HCT116 (cell line): ENCODE data around the gene CALHM4. TPM values are rescaled to one million over a fixed set of nuclear protein-coding genes. Genes with fewer than 3 reads are reported as not detected.

Experiments used
- ATAC-seq: fragments of 200-7000 bp; cut with Tn5 transposase; 2 replicates; pipeline ENCODE4 v1.9.1; 2020; ENCODE audit warnings: mild to moderate bottlenecking, moderate library complexity
- BruUV-seq: library from RNA; stranded (reverse); fragments of 400-500 nt; replicated peaks from 2 replicates; lab custom pipeline; 2021; lab: Mats Ljungman, UMichigan
- CTCF ChIA-PET: fragments of 300-600 bp; sonication (Branson Sonifier 250); formaldehyde crosslinking; loops from one replicate; lab custom pipeline; 2021; ENCODE audit warnings: antibody characterized with exemption; lab: Charles Lee
- POLR2A ChIA-PET: fragments of 300-600, 350-600 bp; sonication (Branson Sonifier 250); formaldehyde crosslinking; loops from one replicate; lab custom pipeline; 2021; ENCODE audit warnings: antibody characterized with exemption; lab: Charles Lee
- RAD21 ChIA-PET, 2 experiments: fragments of 300-600 bp; sonication (Branson Sonifier 250); formaldehyde crosslinking; loops; one replicate each; lab custom pipeline; 2023; ENCODE audit warnings: low total read pairs in 2 of 2; ENCODE audit not compliant: uncharacterized antibody in 2 of 2, unreplicated experiment in 2 of 2, low non-redundant PET in 1 of 2; lab: Charles Lee
- DNase-seq: peaks from one replicate; pipeline ENCODE4 v3.0.0-alpha.2; 2010; ENCODE audit warnings: low read depth, low spot score
- H2AFZ ChIP-seq: fragments of 200-600 bp; shearing (Covaris generic), sonication (generic); 2 replicates; pipeline ENCODE4 v1.6.1; 2017; ENCODE audit warnings: low read depth, mixed run types, mixed read lengths, antibody characterized with exemption, low read length; ENCODE audit not compliant: poor library complexity, severe bottlenecking
- H3K27ac ChIP-seq: 2 replicates; pipeline ENCODE4 v1.5.1; 2012; ENCODE audit warnings: low read depth, low read length
- H3K27me3 ChIP-seq: fragments of 200-600 bp; sonication (generic); 2 replicates; pipeline ENCODE4 v1.6.1; 2016; ENCODE audit warnings: mixed run types, low read length, mixed read lengths; ENCODE audit not compliant: insufficient read depth
- H3K36me3 ChIP-seq, 2 experiments: fragments of 200-500 bp in 1 of 2; fragments of 200-600 bp in 1 of 2; sonication (Bioruptor generic) in 1 of 2; sonication (generic) in 1 of 2; 2 replicates each; pipeline versions ENCODE4 v1.5.1 to v1.6.1; 2014 to 2016; ENCODE audit warnings: low read length in 2 of 2, inconsistent platforms in 1 of 2, mixed read lengths in 1 of 2, mixed run types in 1 of 2; ENCODE audit not compliant: insufficient read depth in 2 of 2, control insufficient read depth in 1 of 2
- H3K4me1 ChIP-seq, 2 experiments: fragments of 200-600 bp in 1 of 2; sonication (generic) in 1 of 2; 2 replicates each; pipeline versions ENCODE4 v1.5.1 to v1.6.1; 2012 to 2017; ENCODE audit warnings: low read length in 2 of 2, inconsistent platforms in 1 of 2, mild to moderate bottlenecking in 1 of 2, mixed read lengths in 1 of 2, mixed run types in 1 of 2, moderate library complexity in 1 of 2; ENCODE audit not compliant: insufficient read depth in 2 of 2, control insufficient read depth in 1 of 2
- H3K4me2 ChIP-seq: fragments of 200-600 bp; sonication (generic); 2 replicates; pipeline ENCODE4 v1.6.1; 2017; ENCODE audit warnings: mixed run types, low read length, mixed read lengths
- H3K4me3 ChIP-seq, 2 experiments: fragments of 200-600 bp in 1 of 2; sonication (generic) in 1 of 2; replicated peaks in 1 of 2; 2 replicates each; pipeline ENCODE4 v1.5.1; 2011 to 2016; ENCODE audit warnings: low read length in 2 of 2, control low read depth in 1 of 2, low read depth in 1 of 2, mild to moderate bottlenecking in 1 of 2, mixed read lengths in 1 of 2, mixed run types in 1 of 2
- H3K79me2 ChIP-seq: fragments of 200-600 bp; sonication (generic); 2 replicates; pipeline ENCODE4 v1.6.1; 2017; ENCODE audit warnings: mild to moderate bottlenecking, mixed run types, low read length, moderate library complexity, mixed read lengths; ENCODE audit not compliant: insufficient read depth
- H3K9ac ChIP-seq: fragments of 200-600 bp; sonication (generic); 2 replicates; pipeline ENCODE4 v1.6.1; 2016; ENCODE audit warnings: low read length, mixed read lengths
- H3K9me2 ChIP-seq: fragments of 200-600 bp; sonication (generic), shearing (Covaris generic); 2 replicates; pipeline ENCODE4 v1.6.1; 2017; ENCODE audit warnings: mixed run types, mild to moderate bottlenecking, moderate library complexity; ENCODE audit not compliant: insufficient read depth
- H3K9me3 ChIP-seq, 2 experiments: fragments of 200-500 bp in 1 of 2; fragments of 200-600 bp in 1 of 2; sonication (Bioruptor generic) in 1 of 2; sonication (generic) in 1 of 2; 2 replicates each; pipeline ENCODE4 v1.6.1; 2014 to 2017; ENCODE audit warnings: low read length in 2 of 2, mixed read lengths in 2 of 2, inconsistent platforms in 1 of 2, low read depth in 1 of 2, mild to moderate bottlenecking in 1 of 2, mixed run types in 1 of 2, moderate library complexity in 1 of 2; ENCODE audit not compliant: control insufficient read depth in 1 of 2, insufficient read depth in 1 of 2
- H4K20me1 ChIP-seq: fragments of 200-600 bp; sonication (generic), shearing (Covaris generic); 2 replicates; pipeline ENCODE4 v1.6.1; 2017; ENCODE audit warnings: mixed run types, mild to moderate bottlenecking, moderate library complexity; ENCODE audit not compliant: insufficient read depth
- ATF3 ChIP-seq: IDR thresholded peaks from 2 replicates; pipeline ENCODE4 v1.6.1; 2012
- CBX3 ChIP-seq: IDR thresholded peaks from 2 replicates; pipeline ENCODE4 v1.6.1; 2012; ENCODE audit warnings: low read depth
- CEBPB ChIP-seq: IDR thresholded peaks from 2 replicates; pipeline ENCODE4 v1.6.1; 2012; ENCODE audit warnings: low read depth
- CTCF ChIP-seq, 3 experiments: fragments of 200-600 bp in 1 of 3; sonication (generic) in 1 of 3; IDR thresholded peaks in 2 of 3; conservative IDR thresholded peaks in 1 of 3; 2 replicates each; pipeline ENCODE4 v1.5.1; 2012 to 2017; ENCODE audit warnings: low read depth in 2 of 3, low read length in 2 of 3, antibody characterized with exemption in 1 of 3, borderline replicate concordance in 1 of 3, control low read depth in 1 of 3, mild to moderate bottlenecking in 1 of 3, mixed read lengths in 1 of 3, mixed run types in 1 of 3, moderate library complexity in 1 of 3; ENCODE audit not compliant: insufficient read depth in 1 of 3
- ELF1 ChIP-seq: IDR thresholded peaks from 2 replicates; pipeline ENCODE4 v1.6.1; 2012; ENCODE audit warnings: low read depth, borderline replicate concordance
- FOSL1 ChIP-seq: IDR thresholded peaks from 2 replicates; pipeline ENCODE4 v1.6.1; 2012; ENCODE audit warnings: low read depth
- JUND ChIP-seq: IDR thresholded peaks from 2 replicates; pipeline ENCODE4 v1.6.1; 2012
- MAX ChIP-seq: IDR thresholded peaks from 2 replicates; pipeline ENCODE4 v1.6.1; 2012
- POLR2A ChIP-seq: IDR thresholded peaks from 2 replicates; pipeline ENCODE4 v1.7.0; 2011; ENCODE audit warnings: borderline replicate concordance; ENCODE audit not compliant: insufficient read depth, insufficient read length; ENCODE audit errors: extremely low read depth
- POLR2AphosphoS5 ChIP-seq: IDR thresholded peaks from 2 replicates; pipeline ENCODE4 v1.6.1; 2011; ENCODE audit warnings: mild to moderate bottlenecking, low read depth, low read length, moderate library complexity
- RAD21 ChIP-seq: IDR thresholded peaks from 2 replicates; pipeline ENCODE4 v1.6.1; 2012; ENCODE audit warnings: low read depth, mild to moderate bottlenecking
- REST ChIP-seq: IDR thresholded peaks from 2 replicates; pipeline ENCODE4 v1.6.1; 2012; ENCODE audit warnings: low read depth
- SIN3A ChIP-seq: IDR thresholded peaks from 2 replicates; pipeline ENCODE4 v1.6.1; 2012; ENCODE audit warnings: low read depth
- SP1 ChIP-seq: IDR thresholded peaks from 2 replicates; pipeline ENCODE4 v1.6.1; 2012; ENCODE audit warnings: low read depth
- SRF ChIP-seq: IDR thresholded peaks from 2 replicates; pipeline ENCODE4 v1.6.1; 2012; ENCODE audit warnings: low read depth
- TCF7L2 ChIP-seq: IDR thresholded peaks from 2 replicates; pipeline ENCODE4 v1.7.0; 2011; ENCODE audit warnings: borderline replicate concordance, inconsistent platforms; ENCODE audit not compliant: insufficient read depth, insufficient read length; ENCODE audit errors: extremely low read depth
- YY1 ChIP-seq: IDR thresholded peaks from 2 replicates; pipeline ENCODE4 v1.6.1; 2011; ENCODE audit warnings: low read length, low read depth, moderate library complexity, mild to moderate bottlenecking; ENCODE audit not compliant: insufficient replicate concordance; ENCODE audit errors: extremely low read depth
- ZFX ChIP-seq: fragments of 450-650 bp; IDR thresholded peaks from 2 replicates; pipeline ENCODE4 v1.6.1; 2017
- ZNF274 ChIP-seq: fragments of 200-500 bp; sonication (Bioruptor generic); IDR thresholded peaks from 2 replicates; pipeline ENCODE4 v1.6.1; 2014; ENCODE audit warnings: mild to moderate bottlenecking, low read depth, low read length, inconsistent platforms
- intact Hi-C: fragments of 100-400 bp; cut with micrococcal nuclease; formaldehyde crosslinking; loops from 2 replicates; pipeline ENCODE4 v1.10.0; 2022
- total RNA-seq: library from RNA; stranded (reverse); gene quantifications from one replicate; pipeline ENCODE4 v1.2.1, GENCODE V29; 2021; ENCODE audit not compliant: unreplicated experiment

CALHM4 gene
- total RNA-seq, 1 experiment from 2014 or later, result not detected

GRCh38 chr6:116507324-116507723 lies 46.2 kb upstream of the CALHM4 start:
- H3K9me2 ChIP-seq, result no peaks in the 10 kb centered on the region
- DNase-seq (no peak), ATAC-seq (no peak)
- no peak overlapping the region for H3K27ac ChIP-seq
- no TSS peak for BruUV-seq
- no peaks in the 10 kb centered on the region for H3K79me2 ChIP-seq
- H2AFZ ChIP-seq, result no peak overlapping the region
- ChIA-PET RAD21 (no interaction called here), CTCF (no interaction called here), POLR2A (no interaction called here)
- peaks cover 0 to 9% of the 10 kb centered on the region in 2 experiments; a peak in 2 of 4 replicates for H3K4me1 ChIP-seq
- no peak overlapping the region for H3K4me3 ChIP-seq
- H3K27me3 ChIP-seq, result no peaks in the 10 kb centered on the region
- no peaks in the 10 kb centered on the region for H3K9me3 ChIP-seq
- no peaks in the 10 kb centered on the region for H3K36me3 ChIP-seq
- intact Hi-C loops, result no loop called here
- no peaks in the 10 kb centered on the region for H4K20me1 ChIP-seq
- no peak overlapping the region for H3K4me2 ChIP-seq
- TF ChIP-seq SRF (no peak), CEBPB (no peak), SP1 (no peak), RAD21 (no peak), ELF1 (no peak), JUND (no peak), POLR2AphosphoS5 (no peak), CBX3 (no peak), CTCF (IDR thresholded peaks at IDR 0.05 in 2 of 3, conservative IDR thresholded peaks at IDR 0.05 in 1 of 3; ENCODE audit: borderline replicate concordance in 1 of 3, insufficient read depth in 1 of 3, low read depth in 2 of 3, low read length in 2 of 3) (no peak), FOSL1 (no peak), TCF7L2 (no peak), YY1 (no peak), ZNF274 (no peak), SIN3A (no peak), MAX (no peak), POLR2A (no peak), ATF3 (no peak), ZFX (no peak), REST (no peak)
- H3K9ac ChIP-seq, result no peak overlapping the region
